HCT116 (cell line): ENCODE results near the gene KRTAP4-5. TPM values are rescaled to one million over a fixed set of nuclear protein-coding genes. Genes with fewer than 3 reads are reported as not detected.
"Not testable (repeated sequence)": the region's sequence is repeated elsewhere in the genome, so short reads cannot be mapped to it uniquely, and the experiment has no call there.

Source experiments
- ATAC-seq: fragments of 200-7000 bp; cut with Tn5 transposase; 2 replicates; pipeline ENCODE4 v1.9.1; 2020; ENCODE audit warnings: mild to moderate bottlenecking, moderate library complexity
- BruUV-seq: library from RNA; stranded (reverse); fragments of 400-500 nt; replicated peaks from 2 replicates; lab custom pipeline; 2021; lab: Mats Ljungman, UMichigan
- CTCF ChIA-PET: fragments of 300-600 bp; sonication (Branson Sonifier 250); formaldehyde crosslinking; loops from one replicate; lab custom pipeline; 2021; ENCODE audit warnings: antibody characterized with exemption; lab: Charles Lee
- POLR2A ChIA-PET: fragments of 300-600, 350-600 bp; sonication (Branson Sonifier 250); formaldehyde crosslinking; loops from one replicate; lab custom pipeline; 2021; ENCODE audit warnings: antibody characterized with exemption; lab: Charles Lee
- RAD21 ChIA-PET, 2 experiments: fragments of 300-600 bp; sonication (Branson Sonifier 250); formaldehyde crosslinking; loops; one replicate each; lab custom pipeline; 2023; ENCODE audit warnings: low total read pairs in 2 of 2; ENCODE audit not compliant: uncharacterized antibody in 2 of 2, unreplicated experiment in 2 of 2, low non-redundant PET in 1 of 2; lab: Charles Lee
- DNase-seq: peaks from one replicate; pipeline ENCODE4 v3.0.0-alpha.2; 2010; ENCODE audit warnings: low read depth, low spot score
- H2AFZ ChIP-seq: fragments of 200-600 bp; shearing (Covaris generic), sonication (generic); 2 replicates; pipeline ENCODE4 v1.6.1; 2017; ENCODE audit warnings: low read depth, mixed run types, mixed read lengths, antibody characterized with exemption, low read length; ENCODE audit not compliant: poor library complexity, severe bottlenecking
- H3K27ac ChIP-seq: 2 replicates; pipeline ENCODE4 v1.5.1; 2012; ENCODE audit warnings: low read depth, low read length
- H3K27me3 ChIP-seq: fragments of 200-600 bp; sonication (generic); 2 replicates; pipeline ENCODE4 v1.6.1; 2016; ENCODE audit warnings: mixed run types, low read length, mixed read lengths; ENCODE audit not compliant: insufficient read depth
- H3K36me3 ChIP-seq, 2 experiments: fragments of 200-500 bp in 1 of 2; fragments of 200-600 bp in 1 of 2; sonication (Bioruptor generic) in 1 of 2; sonication (generic) in 1 of 2; 2 replicates each; pipeline versions ENCODE4 v1.5.1 to v1.6.1; 2014 to 2016; ENCODE audit warnings: low read length in 2 of 2, inconsistent platforms in 1 of 2, mixed read lengths in 1 of 2, mixed run types in 1 of 2; ENCODE audit not compliant: insufficient read depth in 2 of 2, control insufficient read depth in 1 of 2
- H3K4me1 ChIP-seq, 2 experiments: fragments of 200-600 bp in 1 of 2; sonication (generic) in 1 of 2; 2 replicates each; pipeline versions ENCODE4 v1.5.1 to v1.6.1; 2012 to 2017; ENCODE audit warnings: low read length in 2 of 2, inconsistent platforms in 1 of 2, mild to moderate bottlenecking in 1 of 2, mixed read lengths in 1 of 2, mixed run types in 1 of 2, moderate library complexity in 1 of 2; ENCODE audit not compliant: insufficient read depth in 2 of 2, control insufficient read depth in 1 of 2
- H3K4me2 ChIP-seq: fragments of 200-600 bp; sonication (generic); 2 replicates; pipeline ENCODE4 v1.6.1; 2017; ENCODE audit warnings: mixed run types, low read length, mixed read lengths
- H3K4me3 ChIP-seq, 2 experiments: fragments of 200-600 bp in 1 of 2; sonication (generic) in 1 of 2; replicated peaks in 1 of 2; 2 replicates each; pipeline ENCODE4 v1.5.1; 2011 to 2016; ENCODE audit warnings: low read length in 2 of 2, control low read depth in 1 of 2, low read depth in 1 of 2, mild to moderate bottlenecking in 1 of 2, mixed read lengths in 1 of 2, mixed run types in 1 of 2
- H3K79me2 ChIP-seq: fragments of 200-600 bp; sonication (generic); 2 replicates; pipeline ENCODE4 v1.6.1; 2017; ENCODE audit warnings: mild to moderate bottlenecking, mixed run types, low read length, moderate library complexity, mixed read lengths; ENCODE audit not compliant: insufficient read depth
- H3K9ac ChIP-seq: fragments of 200-600 bp; sonication (generic); 2 replicates; pipeline ENCODE4 v1.6.1; 2016; ENCODE audit warnings: low read length, mixed read lengths
- H3K9me2 ChIP-seq: fragments of 200-600 bp; sonication (generic), shearing (Covaris generic); 2 replicates; pipeline ENCODE4 v1.6.1; 2017; ENCODE audit warnings: mixed run types, mild to moderate bottlenecking, moderate library complexity; ENCODE audit not compliant: insufficient read depth
- H3K9me3 ChIP-seq, 2 experiments: fragments of 200-500 bp in 1 of 2; fragments of 200-600 bp in 1 of 2; sonication (Bioruptor generic) in 1 of 2; sonication (generic) in 1 of 2; 2 replicates each; pipeline ENCODE4 v1.6.1; 2014 to 2017; ENCODE audit warnings: low read length in 2 of 2, mixed read lengths in 2 of 2, inconsistent platforms in 1 of 2, low read depth in 1 of 2, mild to moderate bottlenecking in 1 of 2, mixed run types in 1 of 2, moderate library complexity in 1 of 2; ENCODE audit not compliant: control insufficient read depth in 1 of 2, insufficient read depth in 1 of 2
- H4K20me1 ChIP-seq: fragments of 200-600 bp; sonication (generic), shearing (Covaris generic); 2 replicates; pipeline ENCODE4 v1.6.1; 2017; ENCODE audit warnings: mixed run types, mild to moderate bottlenecking, moderate library complexity; ENCODE audit not compliant: insufficient read depth
- CBX3 ChIP-seq: IDR thresholded peaks from 2 replicates; pipeline ENCODE4 v1.6.1; 2012; ENCODE audit warnings: low read depth
- ELF1 ChIP-seq: IDR thresholded peaks from 2 replicates; pipeline ENCODE4 v1.6.1; 2012; ENCODE audit warnings: low read depth, borderline replicate concordance
- JUND ChIP-seq: IDR thresholded peaks from 2 replicates; pipeline ENCODE4 v1.6.1; 2012
- POLR2A ChIP-seq: IDR thresholded peaks from 2 replicates; pipeline ENCODE4 v1.7.0; 2011; ENCODE audit warnings: borderline replicate concordance; ENCODE audit not compliant: insufficient read depth, insufficient read length; ENCODE audit errors: extremely low read depth
- RAD21 ChIP-seq: IDR thresholded peaks from 2 replicates; pipeline ENCODE4 v1.6.1; 2012; ENCODE audit warnings: low read depth, mild to moderate bottlenecking
- SP1 ChIP-seq: IDR thresholded peaks from 2 replicates; pipeline ENCODE4 v1.6.1; 2012; ENCODE audit warnings: low read depth
- SRF ChIP-seq: IDR thresholded peaks from 2 replicates; pipeline ENCODE4 v1.6.1; 2012; ENCODE audit warnings: low read depth
- intact Hi-C: fragments of 100-400 bp; cut with micrococcal nuclease; formaldehyde crosslinking; loops from 2 replicates; pipeline ENCODE4 v1.10.0; 2022
- total RNA-seq: library from RNA; stranded (reverse); gene quantifications from one replicate; pipeline ENCODE4 v1.2.1, GENCODE V29; 2021; ENCODE audit not compliant: unreplicated experiment
- TF ChIP-seq, protein P1 (sequence below): IDR thresholded peaks from 2 replicates; pipeline ENCODE4 v1.6.1; 2011; ENCODE audit warnings: mild to moderate bottlenecking, low read length, moderate library complexity; ENCODE audit not compliant: insufficient replicate concordance; ENCODE audit errors: extremely low read depth

Gene KRTAP4-5
- total RNA-seq, 1 experiment from 2014 or later = not detected

DNA sequence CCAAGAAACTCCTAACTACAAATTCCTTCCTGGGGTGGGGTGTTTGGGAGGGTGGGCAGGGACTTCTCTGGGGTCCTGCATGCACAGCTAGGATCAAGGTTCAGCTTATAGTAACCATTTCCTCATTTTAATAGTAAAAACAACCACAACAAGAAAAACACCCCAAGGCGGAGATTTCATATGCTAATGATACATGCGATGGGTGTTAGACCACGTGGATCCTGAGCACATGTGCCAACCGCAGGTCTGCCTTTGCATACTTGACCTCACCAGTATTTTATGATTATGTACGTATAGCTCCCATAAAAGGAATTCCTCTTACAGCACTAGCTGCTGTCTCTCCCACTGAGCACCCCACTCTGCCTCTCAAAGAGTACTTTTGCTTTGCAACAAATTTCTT is 33.3 kb downstream of the KRTAP4-5 start:
- DNase-seq = no peak
- H3K4me1 ChIP-seq = peaks cover 0 to 7% of the 10 kb centered on the region in 2 experiments; a peak in 1 of 4 replicates
- peaks cover 0 to 11% of the 10 kb centered on the region in 2 experiments; a peak in 2 of 4 replicates for H3K9me3 ChIP-seq
- POLR2A ChIA-PET = no interaction called here
- H3K36me3 ChIP-seq = peaks cover 0 to 4% of the 10 kb centered on the region in 2 experiments; a peak in 1 of 4 replicates
- TF ChIP-seq JUND = no peak
- TF ChIP-seq RAD21 = no peak
- no peak for TF ChIP-seq SRF
- TF ChIP-seq, protein P1, sequence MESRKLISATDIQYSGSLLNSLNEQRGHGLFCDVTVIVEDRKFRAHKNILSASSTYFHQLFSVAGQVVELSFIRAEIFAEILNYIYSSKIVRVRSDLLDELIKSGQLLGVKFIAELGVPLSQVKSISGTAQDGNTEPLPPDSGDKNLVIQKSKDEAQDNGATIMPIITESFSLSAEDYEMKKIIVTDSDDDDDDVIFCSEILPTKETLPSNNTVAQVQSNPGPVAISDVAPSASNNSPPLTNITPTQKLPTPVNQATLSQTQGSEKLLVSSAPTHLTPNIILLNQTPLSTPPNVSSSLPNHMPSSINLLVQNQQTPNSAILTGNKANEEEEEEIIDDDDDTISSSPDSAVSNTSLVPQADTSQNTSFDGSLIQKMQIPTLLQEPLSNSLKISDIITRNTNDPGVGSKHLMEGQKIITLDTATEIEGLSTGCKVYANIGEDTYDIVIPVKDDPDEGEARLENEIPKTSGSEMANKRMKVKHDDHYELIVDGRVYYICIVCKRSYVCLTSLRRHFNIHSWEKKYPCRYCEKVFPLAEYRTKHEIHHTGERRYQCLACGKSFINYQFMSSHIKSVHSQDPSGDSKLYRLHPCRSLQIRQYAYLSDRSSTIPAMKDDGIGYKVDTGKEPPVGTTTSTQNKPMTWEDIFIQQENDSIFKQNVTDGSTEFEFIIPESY = no peak
- TF ChIP-seq POLR2A = no peak
- TF ChIP-seq, all 23 proteins: peak for 0
- no peaks in the 10 kb centered on the region for H4K20me1 ChIP-seq
- no peaks in the 10 kb centered on the region for H3K27me3 ChIP-seq
- no peak overlapping the region for H3K27ac ChIP-seq
- H3K9me2 ChIP-seq = no peaks in the 10 kb centered on the region
- ChIA-PET CTCF (no interaction called here), RAD21 (no interaction called here)
- H3K4me3 ChIP-seq = no peak overlapping the region
- no peak overlapping the region for H3K4me2 ChIP-seq
- no peak overlapping the region for H3K9ac ChIP-seq
- H2AFZ ChIP-seq = no peak overlapping the region
- BruUV-seq = no TSS peak
- H3K79me2 ChIP-seq = no peaks in the 10 kb centered on the region
- no peak for ATAC-seq
- intact Hi-C loops = no loop called here

DNA sequence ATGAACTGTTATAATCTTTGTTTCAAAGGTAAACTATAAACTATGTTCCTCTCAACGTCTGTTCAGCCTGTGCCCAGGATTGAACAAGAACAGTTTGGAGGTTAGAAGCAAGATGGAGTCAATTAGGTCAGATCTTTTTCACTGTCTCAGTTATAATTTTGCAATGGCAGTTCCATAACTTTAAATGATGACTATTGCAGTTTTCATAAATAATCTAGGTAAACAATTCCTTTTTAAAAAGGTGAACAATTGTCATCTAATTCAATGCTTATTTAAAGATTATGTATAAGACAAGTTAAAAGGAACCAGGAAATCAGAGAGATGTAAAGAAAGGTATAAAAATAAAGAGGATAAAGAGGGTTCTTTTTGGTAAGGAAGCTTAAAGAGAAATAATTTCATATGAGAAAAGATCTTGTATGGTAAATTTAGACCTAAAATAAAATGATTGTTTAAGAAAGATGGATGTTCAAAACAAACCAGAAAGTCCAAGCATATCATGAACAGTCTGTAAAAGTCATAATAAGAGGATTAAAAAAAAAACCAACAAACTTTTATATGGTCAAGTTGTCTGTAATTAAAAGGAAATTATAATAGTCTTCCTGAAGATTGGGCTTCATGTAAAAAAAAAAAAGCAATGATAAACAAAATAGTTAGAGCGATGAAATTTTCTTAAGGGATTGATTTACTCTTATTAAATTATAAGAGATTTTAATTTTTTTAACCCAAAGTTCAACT is 38.3 kb downstream of the KRTAP4-5 start:
- BruUV-seq = no TSS peak
- Histone ChIP-seq H3K4me1 (peaks cover 0 to 6% of the 10 kb centered on the region in 2 experiments; a peak in 1 of 4 replicates), H3K9me2 (no peaks in the 10 kb centered on the region), H3K9ac (no peak overlapping the region), H3K36me3 (peaks cover 0 to 23% of the 10 kb centered on the region in 2 experiments; a peak in 2 of 4 replicates), H3K4me3 (no peak overlapping the region), H3K27ac (no peak overlapping the region), H3K9me3 (peaks cover 4 to 21% of the 10 kb centered on the region in 2 experiments; a peak in 3 of 4 replicates), H4K20me1 (no peaks in the 10 kb centered on the region), H2AFZ (peak overlapping the region; percentile 51), H3K27me3 (no peaks in the 10 kb centered on the region), H3K79me2 (no peaks in the 10 kb centered on the region), H3K4me2 (no peak overlapping the region)
- DNase-seq (no peak), ATAC-seq (no peak)
- ChIA-PET RAD21 (no interaction called here), CTCF (no interaction called here), POLR2A (no interaction called here)
- intact Hi-C loops = no loop called here
- TF ChIP-seq SP1 (no peak), CBX3 (peak; percentile 59; the same call in 1 of the 2 replicates), ELF1 (no peak)

DNA sequence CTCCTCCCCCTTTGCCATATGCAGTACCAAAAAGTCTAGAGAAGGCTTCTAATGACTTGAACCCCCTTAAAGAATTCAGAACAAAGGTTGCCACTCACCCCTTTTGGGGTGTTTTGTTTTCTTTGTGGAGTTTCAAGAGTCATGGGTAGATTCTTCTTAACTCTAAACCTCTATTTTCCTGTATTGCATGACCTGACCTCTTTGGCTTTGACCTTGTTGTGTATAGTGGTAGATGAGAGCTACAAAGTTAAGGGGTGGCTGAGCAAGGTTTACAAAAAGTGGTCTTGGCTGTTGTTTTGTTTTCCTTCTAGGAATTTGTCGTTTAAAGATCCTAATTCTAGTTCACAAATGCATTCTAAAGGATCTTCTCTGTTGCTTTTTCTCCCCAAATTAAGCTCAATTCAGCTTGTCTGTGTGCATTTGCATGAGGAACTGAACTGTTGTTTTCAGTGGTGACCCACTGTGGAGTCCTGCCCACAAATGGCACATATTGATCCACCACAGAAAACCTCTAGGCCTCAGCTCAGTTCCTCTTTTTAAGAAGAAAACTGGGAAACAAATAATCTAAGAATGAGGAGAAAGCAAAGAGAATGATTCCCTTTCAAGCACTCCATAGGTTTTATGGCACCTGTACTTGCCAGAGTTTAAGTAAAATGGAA is 40.8 kb downstream of the KRTAP4-5 start:
- intact Hi-C loops, H3K27ac ChIP-seq, H3K4me3 ChIP-seq, BruUV-seq, POLR2A ChIA-PET, H3K4me2 ChIP-seq, H4K20me1 ChIP-seq, H3K79me2 ChIP-seq, H3K9ac ChIP-seq, H3K9me2 ChIP-seq, ATAC-seq, RAD21 ChIA-PET, H3K27me3 ChIP-seq, DNase-seq, CTCF ChIA-PET: not testable (repeated sequence)
- H3K4me1 ChIP-seq = peaks cover 10 to 27% of the 10 kb centered on the region in 2 experiments
- H2AFZ ChIP-seq = peak overlapping the region; percentile 22
- H3K9me3 ChIP-seq = peaks cover 4 to 21% of the 10 kb centered on the region in 2 experiments; a peak in 3 of 4 replicates
- peaks cover 0 to 23% of the 10 kb centered on the region in 2 experiments; a peak in 2 of 4 replicates for H3K36me3 ChIP-seq
